Occipital lobe (tissue), 2 donors: Measurements from ENCODE around the gene ARHGEF16. TPM values are rescaled to one million over a fixed set of nuclear protein-coding genes. Genes with fewer than 3 reads are reported as not detected.

Source experiments
- DNase-seq: peaks from one replicate; lab custom pipeline; 2025; lab: John Stamatoyannopoulos, UW
- total RNA-seq: library from RNA; depleted of rRNA; stranded (reverse); fragments of >200 nt; gene quantifications from one replicate; pipeline ENCODE4 v1.2.3, GENCODE V29; 2014

The ARHGEF16 gene
- 0.16 TPM for total RNA-seq

DNA sequence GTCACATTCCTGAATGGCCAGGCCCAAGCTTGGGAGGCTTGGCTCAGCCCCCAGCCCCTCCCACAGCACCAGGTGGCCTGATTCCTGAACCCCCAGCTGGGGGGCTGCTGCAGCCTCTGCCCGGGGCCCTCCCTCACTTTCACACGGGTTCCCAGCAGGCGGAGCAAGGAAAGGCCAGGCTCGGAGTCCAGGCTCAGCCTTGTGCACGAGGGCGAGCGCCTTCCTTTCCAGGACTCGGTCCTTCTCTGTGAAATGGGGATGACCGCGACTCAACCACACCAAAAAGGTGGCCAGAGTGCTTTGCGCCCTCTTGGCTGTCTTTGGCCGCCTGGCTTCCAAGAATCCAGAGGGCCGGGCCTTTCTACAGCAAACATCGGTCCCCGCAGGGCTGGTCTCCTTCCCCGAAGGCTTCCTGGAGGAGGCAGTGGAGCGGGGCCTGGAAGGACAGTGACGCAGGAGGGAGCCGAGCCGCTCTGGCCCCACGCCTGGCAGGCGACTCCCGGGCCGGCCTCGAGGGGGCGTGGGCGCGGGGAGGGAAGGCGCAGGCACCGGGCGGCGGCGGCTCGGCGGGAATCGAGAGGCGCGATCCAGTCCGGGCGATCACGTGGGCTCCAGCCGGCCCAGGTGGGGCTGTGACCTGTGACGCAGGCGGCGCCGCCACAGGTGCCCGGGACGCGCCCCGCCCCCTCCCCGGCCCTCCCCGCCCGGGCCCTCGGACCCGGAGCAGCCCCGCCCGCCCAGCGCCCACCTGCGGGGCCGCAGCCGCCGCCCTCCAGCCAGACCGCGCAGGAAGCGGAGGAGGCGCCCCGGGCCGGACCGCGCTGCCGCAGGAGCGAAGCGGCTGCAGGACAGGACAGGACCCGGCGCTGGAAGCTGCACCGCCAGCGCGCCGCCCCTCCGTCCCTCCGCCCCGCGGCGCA, at the start of gene ARHGEF16:
TSS of gene ARHGEF16 (plus strand) at position 775 of the 920 bp plus-strand sequence. CDS start 8,420 bp downstream, outside the sequence.
- no peak for DNase-seq

DNA sequence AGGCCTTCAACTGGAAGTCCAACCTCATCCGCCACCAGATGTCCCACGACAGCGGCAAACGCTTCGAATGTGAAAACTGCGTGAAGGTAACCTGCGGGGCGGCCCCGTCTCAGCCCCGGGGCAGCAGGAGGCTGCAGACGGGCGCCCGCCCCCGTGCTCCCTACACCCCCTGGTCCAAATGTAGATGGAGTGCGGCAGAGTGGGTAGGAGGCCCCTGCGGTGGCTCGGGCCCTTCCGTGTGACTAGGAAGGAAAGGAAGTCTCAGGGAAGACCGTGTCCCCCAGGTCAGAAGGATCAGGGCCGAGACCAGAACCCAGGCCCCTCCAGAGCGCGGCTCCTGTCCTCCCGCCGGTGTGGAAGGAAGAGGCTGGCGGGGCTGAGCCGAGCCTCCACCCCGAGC, 49.7 kb upstream of the ARHGEF16 start:
- DNase-seq: no peak

DNA sequence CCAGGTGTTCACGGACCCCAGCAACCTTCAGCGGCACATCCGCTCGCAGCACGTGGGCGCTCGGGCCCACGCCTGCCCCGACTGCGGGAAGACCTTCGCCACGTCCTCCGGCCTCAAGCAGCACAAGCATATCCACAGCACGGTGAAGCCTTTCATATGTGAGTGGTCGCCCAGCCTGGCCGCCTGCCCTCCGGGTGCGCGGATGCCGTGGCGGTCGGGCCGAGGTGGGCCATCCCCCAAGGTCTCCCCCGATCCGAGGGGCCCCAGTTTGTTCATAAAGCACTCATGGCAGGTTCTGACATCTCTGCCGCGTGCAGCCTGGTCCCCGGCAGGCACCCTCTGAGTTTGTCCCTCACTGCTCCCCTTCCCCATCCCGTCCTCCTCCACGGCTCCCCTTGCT, 49.0 kb upstream of the ARHGEF16 start:
- no peak for DNase-seq

DNA sequence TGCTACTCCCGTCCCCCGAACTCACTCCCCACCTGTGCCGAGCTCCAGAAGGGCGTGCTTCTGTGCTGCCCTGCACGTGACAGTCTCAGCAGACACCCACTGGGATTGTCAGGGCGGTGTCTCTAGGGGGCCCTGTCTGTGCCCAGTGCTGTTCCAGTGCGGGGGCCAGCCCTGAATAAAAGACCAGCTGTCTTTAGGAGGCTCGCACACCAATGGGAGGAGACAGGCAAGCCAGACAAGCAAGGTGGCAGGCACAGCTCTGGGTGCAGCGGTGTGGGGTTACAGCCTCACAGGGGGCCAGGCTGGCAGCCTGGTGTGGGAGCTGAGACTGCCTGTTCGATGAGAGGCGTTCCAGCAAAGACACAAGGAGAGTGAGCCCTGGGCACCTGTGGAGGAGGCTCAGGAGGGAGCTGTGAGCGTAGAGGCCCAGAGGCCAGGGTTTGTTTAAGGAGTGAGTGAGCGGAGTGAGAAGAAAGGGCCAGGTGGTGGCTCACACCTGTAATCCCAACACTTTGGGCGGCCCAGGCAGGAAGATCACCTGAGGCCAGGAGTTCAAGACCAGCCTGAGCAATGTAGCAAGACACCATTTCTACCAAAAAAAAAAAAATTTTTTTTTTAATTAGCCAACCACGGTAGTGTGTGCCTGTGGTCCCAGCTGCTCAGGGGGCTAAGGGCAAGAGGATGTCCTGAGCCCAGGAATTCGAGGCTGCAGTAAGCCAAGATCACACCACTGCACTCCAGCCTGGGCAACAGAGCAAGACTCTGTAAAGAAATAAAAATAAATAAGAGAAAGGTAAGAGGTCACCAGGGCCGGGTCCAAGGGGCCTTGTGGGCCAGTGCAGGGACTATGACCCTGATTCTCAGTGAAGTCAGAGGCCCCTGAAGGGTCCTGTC, 48.2 kb upstream of the ARHGEF16 start:
- no peak for DNase-seq

DNA sequence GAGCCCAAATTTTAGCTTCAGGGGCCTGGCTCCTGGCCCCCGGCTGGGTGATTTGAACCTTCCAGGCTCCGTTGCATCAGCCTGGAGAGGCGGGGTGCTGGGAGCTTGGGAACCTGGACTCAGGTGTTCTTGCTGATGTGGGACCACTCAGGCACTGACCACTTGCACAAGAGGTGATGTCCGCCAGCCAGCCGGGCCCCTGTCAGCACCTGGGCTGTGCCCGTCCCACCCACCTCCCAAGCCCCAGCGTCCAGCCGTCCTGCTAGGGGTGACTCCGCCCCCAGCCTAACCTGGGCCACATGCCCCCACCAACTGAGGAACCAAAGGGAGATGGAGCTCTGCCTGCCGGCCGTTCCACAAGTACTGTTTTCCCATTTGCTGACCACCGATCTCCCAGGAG, 47.4 kb upstream of the ARHGEF16 start:
- no peak for DNase-seq

DNA sequence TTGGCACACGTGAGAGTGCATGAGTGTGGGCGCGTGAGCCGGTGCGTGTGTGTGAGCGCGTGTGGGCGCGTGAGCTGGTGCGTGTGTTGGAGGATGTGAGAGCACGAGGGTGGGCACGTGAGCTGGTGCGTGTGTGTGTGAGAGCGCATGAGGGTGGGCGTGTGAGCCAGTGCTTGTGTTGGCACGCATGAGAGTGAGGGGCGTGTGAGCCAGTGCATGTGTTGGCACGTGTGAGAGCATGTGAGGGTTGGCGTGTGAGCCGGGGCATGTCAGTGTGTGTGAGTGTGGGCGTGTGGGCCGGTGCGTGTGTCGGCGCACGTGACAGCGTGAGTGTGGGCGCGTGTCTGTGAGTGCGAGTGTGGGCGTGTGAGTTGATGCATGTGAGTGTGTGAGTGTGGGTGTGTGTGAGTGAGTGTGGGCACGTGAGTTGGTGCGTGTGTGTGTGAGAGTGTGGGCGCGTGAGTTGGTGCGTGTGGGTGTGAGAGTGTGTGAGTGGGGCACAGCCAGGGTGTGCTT, 45.7 kb upstream of the ARHGEF16 start:
- DNase-seq: no peak

GRCh38 chr1:3409366-3410141, 44.9 kb upstream of the ARHGEF16 start:
- no peak for DNase-seq

GRCh38 chr1:3410142-3410925, 44.1 kb upstream of the ARHGEF16 start:
- peak; percentile 36 for DNase-seq

GRCh38 chr1:3411806-3412205, 42.7 kb upstream of the ARHGEF16 start:
- DNase-seq: no peak

DNA sequence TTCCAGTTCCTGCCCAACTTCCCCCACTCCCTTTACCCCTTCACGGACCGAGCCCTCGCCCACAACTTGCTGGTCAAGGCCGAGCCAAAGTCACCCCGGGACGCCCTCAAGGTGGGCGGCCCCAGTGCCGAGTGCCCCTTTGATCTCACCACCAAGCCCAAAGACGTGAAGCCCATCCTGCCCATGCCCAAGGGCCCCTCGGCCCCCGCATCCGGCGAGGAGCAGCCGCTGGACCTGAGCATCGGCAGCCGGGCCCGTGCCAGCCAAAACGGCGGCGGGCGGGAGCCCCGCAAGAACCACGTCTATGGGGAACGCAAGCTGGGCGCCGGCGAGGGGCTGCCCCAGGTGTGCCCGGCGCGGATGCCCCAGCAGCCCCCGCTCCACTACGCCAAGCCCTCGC, 42.1 kb upstream of the ARHGEF16 start:
- DNase-seq: no peak

DNA sequence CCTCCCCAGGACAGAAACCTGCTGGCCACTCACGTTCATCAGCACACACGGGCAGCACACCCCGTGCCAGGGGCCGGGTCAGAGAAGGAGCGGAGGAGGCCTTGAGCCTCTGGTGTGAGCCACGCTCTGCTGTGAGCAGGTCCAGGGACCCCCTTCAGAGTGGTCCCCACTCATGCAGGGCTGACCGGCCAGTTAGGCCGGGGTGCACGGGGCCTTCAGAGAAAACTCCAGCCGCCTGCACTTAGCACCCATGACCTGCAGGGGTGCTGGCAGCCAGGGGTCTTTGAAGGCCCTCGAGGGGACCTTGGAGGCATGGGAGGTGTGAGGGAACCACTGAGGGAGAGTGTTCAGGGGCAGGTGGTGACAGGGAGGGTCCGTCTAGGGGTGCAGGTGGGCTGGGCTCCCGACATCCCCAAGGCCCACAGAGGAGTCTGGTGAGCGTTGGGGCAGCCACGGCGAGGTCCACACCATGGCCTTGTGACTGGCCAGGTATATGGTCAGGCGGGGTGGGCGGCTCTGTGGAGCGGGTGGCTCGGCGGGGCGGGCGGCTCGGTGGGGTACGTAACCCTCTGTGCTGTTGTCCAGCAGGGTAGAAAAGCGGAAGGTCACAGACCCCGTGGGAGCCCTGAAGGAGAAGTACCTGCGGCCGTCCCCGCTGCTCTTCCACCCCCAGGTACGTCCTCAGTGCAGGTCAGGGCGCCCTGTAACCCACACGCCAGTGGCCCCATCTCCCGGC, 40.3 kb upstream of the ARHGEF16 start:
- DNase-seq: no peak

GRCh38 chr1:3415260-3416090, 39.0 kb upstream of the ARHGEF16 start:
- no peak for DNase-seq

- DNase-seq: no peak
Observed at GRCh38 chr1:3417082-3417739, 37.3 kb upstream of the ARHGEF16 start.

GRCh38 chr1:3417934-3418333, 36.5 kb upstream of the ARHGEF16 start:
- no peak for DNase-seq

- DNase-seq: no peak
Observed at GRCh38 chr1:3418600-3418999, 35.9 kb upstream of the ARHGEF16 start.

DNA sequence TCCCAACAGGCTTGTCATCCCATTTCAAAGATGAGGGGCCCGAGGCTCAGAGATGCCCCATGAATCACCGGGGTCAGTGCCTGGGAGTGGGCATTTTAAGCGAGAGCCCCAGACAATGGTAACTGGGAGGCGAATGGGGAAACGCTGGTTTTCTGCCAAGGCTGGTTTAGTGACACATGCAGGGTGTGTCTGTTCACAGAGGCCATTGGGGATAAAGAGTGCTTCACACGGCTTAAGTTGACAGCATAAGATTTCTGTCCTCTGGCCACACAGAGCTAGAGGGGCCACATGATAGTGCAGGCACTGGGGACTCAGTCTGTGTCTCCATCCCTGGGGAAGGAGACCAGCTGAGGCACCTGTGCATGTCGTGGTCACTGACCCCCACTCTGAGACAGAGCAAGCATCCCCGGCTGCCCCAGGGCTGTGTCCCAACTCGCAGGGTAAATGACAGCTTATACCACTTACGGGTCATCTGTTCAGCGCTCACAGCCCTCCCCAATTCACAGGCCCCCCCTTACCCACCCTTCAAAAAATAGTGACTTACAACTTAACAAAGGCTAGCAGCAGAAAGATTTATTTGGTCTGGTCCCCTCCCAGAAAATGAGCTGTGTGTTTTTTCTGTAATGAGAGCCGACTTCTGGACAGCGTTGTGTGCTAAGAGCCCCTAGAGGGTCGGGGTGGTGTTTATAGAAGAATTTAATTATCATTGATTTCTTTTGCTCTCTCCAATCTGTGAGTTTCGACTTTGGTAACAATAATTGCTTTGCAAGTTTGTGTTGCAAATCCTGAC, 34.9 kb upstream of the ARHGEF16 start:
- DNase-seq: no peak

- DNase-seq: no peak
Observed at GRCh38 chr1:3420218-3420951, 34.1 kb upstream of the ARHGEF16 start.
